OCI-LY1 (cell line): ENCODE measurements around the gene GNB5.

Experiments used
- H2AFZ ChIP-seq: fragments of 200-600 bp; sonication (generic), shearing (Covaris generic); 2 replicates; pipeline ENCODE4 v1.6.0; 2014; ENCODE audit warnings: antibody characterized with exemption, mild to moderate bottlenecking, low read length
- H3F3A ChIP-seq: fragments of 200-600 bp; sonication (generic), shearing (Covaris generic); 2 replicates; pipeline ENCODE4 v1.6.0; 2014; ENCODE audit warnings: mild to moderate bottlenecking, antibody characterized with exemption, low read length, moderate library complexity; ENCODE audit not compliant: insufficient read depth
- H3K27ac ChIP-seq: fragments of 200-600 bp; sonication (generic); 2 replicates; pipeline ENCODE4 v1.5.1; 2014; ENCODE audit warnings: low read length, mixed run types, mild to moderate bottlenecking, low read depth; ENCODE audit not compliant: poor library complexity, severe bottlenecking
- H3K27me3 ChIP-seq: fragments of 200-600 bp; sonication (generic); 2 replicates; pipeline ENCODE4 v1.6.0; 2014; ENCODE audit warnings: antibody characterized with exemption, mild to moderate bottlenecking, low read length, moderate library complexity; ENCODE audit not compliant: insufficient read depth
- H3K36me3 ChIP-seq: fragments of 200-600 bp; sonication (generic); 2 replicates; pipeline ENCODE4 v1.6.1; 2014; ENCODE audit warnings: mild to moderate bottlenecking, antibody characterized with exemption, low read length, moderate library complexity, mixed read lengths; ENCODE audit not compliant: insufficient read depth
- H3K4me1 ChIP-seq: fragments of 200-600 bp; sonication (generic); 2 replicates; pipeline ENCODE4 v1.5.1; 2014; ENCODE audit warnings: mild to moderate bottlenecking, low read length, moderate library complexity; ENCODE audit not compliant: insufficient read depth, severe bottlenecking
- H3K4me2 ChIP-seq: fragments of 200-600 bp; sonication (generic), shearing (Covaris generic); 2 replicates; pipeline ENCODE4 v1.6.1; 2014; ENCODE audit warnings: low read length
- H3K4me3 ChIP-seq: fragments of 200-600 bp; sonication (generic); 2 replicates; pipeline ENCODE4 v1.5.1; 2014; ENCODE audit warnings: low read length, low read depth, mild to moderate bottlenecking, mixed read lengths; ENCODE audit not compliant: poor library complexity, severe bottlenecking
- H3K79me2 ChIP-seq: fragments of 200-600 bp; shearing (Covaris generic); 2 replicates; pipeline ENCODE4 v1.6.1; 2016; ENCODE audit warnings: mixed run types, low read length, mixed read lengths; ENCODE audit not compliant: insufficient read depth
- H3K9ac ChIP-seq: fragments of 200-600 bp; sonication (generic), shearing (Covaris generic); 2 replicates; pipeline ENCODE4 v1.6.1; 2014; ENCODE audit warnings: mild to moderate bottlenecking, low read length, mixed read lengths
- H3K9me2 ChIP-seq: fragments of 200-600 bp; sonication (generic), shearing (Covaris generic); 2 replicates; pipeline ENCODE4 v1.6.1; 2014; ENCODE audit warnings: low read depth, mild to moderate bottlenecking, low read length, mixed read lengths
- H3K9me3 ChIP-seq: fragments of 200-600 bp; shearing (Covaris generic); 2 replicates; pipeline ENCODE4 v1.6.1; 2014; ENCODE audit warnings: low read length, mixed read lengths
- H4K20me1 ChIP-seq: fragments of 200-600 bp; sonication (generic), shearing (Covaris generic); 2 replicates; pipeline ENCODE4 v1.6.0; 2016; ENCODE audit warnings: mild to moderate bottlenecking, low read length; ENCODE audit not compliant: insufficient read depth
- EZH2 ChIP-seq: fragments of 200-600 bp; sonication (generic), shearing (Covaris generic); IDR thresholded peaks from 2 replicates; pipeline ENCODE4 v1.8.0; 2017; ENCODE audit warnings: borderline replicate concordance, mixed run types, mild to moderate bottlenecking, antibody characterized with exemption, low read length, moderate library complexity, mixed read lengths
- TF ChIP-seq, protein P1 (sequence below): fragments of 200-600 bp; sonication (generic), shearing (Covaris generic); IDR thresholded peaks from 2 replicates; pipeline ENCODE4 v1.5.1; 2017; ENCODE audit warnings: mild to moderate bottlenecking, antibody characterized with exemption, low read length, moderate library complexity, mixed read lengths

GNB5 gene

DNA sequence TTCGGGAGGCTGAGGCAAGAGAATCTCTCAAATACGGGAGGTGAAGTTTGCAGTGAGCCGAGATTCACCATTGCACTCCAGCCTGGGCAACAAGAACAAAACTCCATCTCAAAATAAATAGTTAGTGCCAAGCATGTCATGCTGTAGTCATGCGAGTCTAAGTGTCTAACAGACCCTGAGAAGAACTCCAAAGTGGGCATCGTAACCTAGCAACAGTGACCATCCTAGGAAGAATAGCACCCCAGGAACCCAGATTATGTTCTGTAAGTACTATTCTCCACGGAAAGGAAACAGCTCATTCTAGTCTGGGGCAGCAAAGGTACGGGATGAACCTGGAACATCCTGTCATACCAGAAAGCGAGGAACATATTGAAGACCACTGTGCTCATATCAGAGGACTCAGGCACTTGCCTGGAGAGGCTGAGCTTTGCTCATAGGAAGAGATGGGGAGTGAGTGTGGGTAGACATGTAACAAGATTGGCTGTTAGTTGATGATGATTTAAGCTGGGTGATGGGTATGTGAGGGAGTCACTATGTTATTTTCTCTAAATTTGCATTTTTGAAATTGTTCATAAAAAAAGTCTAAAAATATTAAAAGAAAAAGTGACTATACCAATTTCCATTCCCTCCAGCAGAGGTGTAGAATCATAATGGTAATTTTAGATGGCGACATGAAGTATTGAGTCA lies 110.3 kb downstream of the GNB5 start:
- Histone ChIP-seq H3K9me3 (no peaks in the 10 kb centered on the region), H3K79me2 (no peaks in the 10 kb centered on the region), H2AFZ (no peak overlapping the region), H3K4me3 (no peak overlapping the region), H3K9me2 (no peaks in the 10 kb centered on the region), H4K20me1 (no peaks in the 10 kb centered on the region), H3F3A (no peaks in the 10 kb centered on the region), H3K27me3 (no peaks in the 10 kb centered on the region), H3K9ac (no peak overlapping the region), H3K4me2 (no peak overlapping the region), H3K36me3 (no peaks in the 10 kb centered on the region), H3K4me1 (no peaks in the 10 kb centered on the region), H3K27ac (no peak overlapping the region)
- TF ChIP-seq, protein P1, sequence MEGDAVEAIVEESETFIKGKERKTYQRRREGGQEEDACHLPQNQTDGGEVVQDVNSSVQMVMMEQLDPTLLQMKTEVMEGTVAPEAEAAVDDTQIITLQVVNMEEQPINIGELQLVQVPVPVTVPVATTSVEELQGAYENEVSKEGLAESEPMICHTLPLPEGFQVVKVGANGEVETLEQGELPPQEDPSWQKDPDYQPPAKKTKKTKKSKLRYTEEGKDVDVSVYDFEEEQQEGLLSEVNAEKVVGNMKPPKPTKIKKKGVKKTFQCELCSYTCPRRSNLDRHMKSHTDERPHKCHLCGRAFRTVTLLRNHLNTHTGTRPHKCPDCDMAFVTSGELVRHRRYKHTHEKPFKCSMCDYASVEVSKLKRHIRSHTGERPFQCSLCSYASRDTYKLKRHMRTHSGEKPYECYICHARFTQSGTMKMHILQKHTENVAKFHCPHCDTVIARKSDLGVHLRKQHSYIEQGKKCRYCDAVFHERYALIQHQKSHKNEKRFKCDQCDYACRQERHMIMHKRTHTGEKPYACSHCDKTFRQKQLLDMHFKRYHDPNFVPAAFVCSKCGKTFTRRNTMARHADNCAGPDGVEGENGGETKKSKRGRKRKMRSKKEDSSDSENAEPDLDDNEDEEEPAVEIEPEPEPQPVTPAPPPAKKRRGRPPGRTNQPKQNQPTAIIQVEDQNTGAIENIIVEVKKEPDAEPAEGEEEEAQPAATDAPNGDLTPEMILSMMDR = no peak
- no peak for TF ChIP-seq EZH2

GRCh38 chr15:52080031-52080430 lies 111.2 kb downstream of the GNB5 start:
- Histone ChIP-seq H3K9me2 (no peaks in the 10 kb centered on the region), H3K4me1 (no peaks in the 10 kb centered on the region), H2AFZ (no peak overlapping the region), H3K79me2 (no peaks in the 10 kb centered on the region), H3K27me3 (no peaks in the 10 kb centered on the region), H3K4me3 (no peak overlapping the region), H3K27ac (no peak overlapping the region), H3K4me2 (no peak overlapping the region), H3F3A (no peaks in the 10 kb centered on the region), H3K36me3 (no peaks in the 10 kb centered on the region), H3K9ac (no peak overlapping the region), H4K20me1 (no peaks in the 10 kb centered on the region), H3K9me3 (no peaks in the 10 kb centered on the region)
- TF ChIP-seq, protein P1 = no peak
- no peak for TF ChIP-seq EZH2

GRCh38 chr15:52078876-52079700 lies 112.1 kb downstream of the GNB5 start:
- TF ChIP-seq, protein P1 = peak; percentile 96
- TF ChIP-seq EZH2 = no peak
- Histone ChIP-seq H3K27ac (no peak overlapping the region), H3K9me2 (no peaks in the 10 kb centered on the region)

More at GRCh38 chr15:52078876-52079700, 112.1 kb downstream of the GNB5 start:
- H3F3A ChIP-seq = no peaks in the 10 kb centered on the region
- no peak overlapping the region for H3K9ac ChIP-seq
- no peaks in the 10 kb centered on the region for H3K4me1 ChIP-seq
- H3K79me2 ChIP-seq = no peaks in the 10 kb centered on the region
- no peak overlapping the region for H3K4me3 ChIP-seq
- no peaks in the 10 kb centered on the region for H3K9me3 ChIP-seq
- no peaks in the 10 kb centered on the region for H4K20me1 ChIP-seq
- H2AFZ ChIP-seq = no peak overlapping the region
- H3K27me3 ChIP-seq = no peaks in the 10 kb centered on the region
- H3K4me2 ChIP-seq = no peak overlapping the region
- H3K36me3 ChIP-seq = no peaks in the 10 kb centered on the region
